Stomach (tissue), 4 donors: Measurements from ENCODE around the gene SLF1.

Experiments used
- CTCF ChIP-seq, 7 experiments: fragments of 450-650 bp in 4 of 7; fragments of 200-600 bp in 3 of 7; sonication (generic) in 3 of 7; IDR thresholded peaks; one replicate each; pipeline ENCODE4 v1.5.1; 2016 to 2019; ENCODE audit warnings: antibody characterized with exemption in 7 of 7, control low read depth in 2 of 7, mild to moderate bottlenecking in 1 of 7
- EP300 ChIP-seq: sonication (generic); formaldehyde crosslinking; IDR thresholded peaks from one replicate; pipeline ENCODE4 v1.6.1; 2017; ENCODE audit warnings: antibody characterized with exemption
- POLR2A ChIP-seq, 4 donors: fragments of 450-650 bp; IDR thresholded peaks; one replicate each; pipeline ENCODE4 v1.6.1; 2016; ENCODE audit warnings: antibody characterized with exemption in 4 of 4, control low read depth in 2 of 4, mild to moderate bottlenecking in 1 of 4, moderate library complexity in 1 of 4

DNA sequence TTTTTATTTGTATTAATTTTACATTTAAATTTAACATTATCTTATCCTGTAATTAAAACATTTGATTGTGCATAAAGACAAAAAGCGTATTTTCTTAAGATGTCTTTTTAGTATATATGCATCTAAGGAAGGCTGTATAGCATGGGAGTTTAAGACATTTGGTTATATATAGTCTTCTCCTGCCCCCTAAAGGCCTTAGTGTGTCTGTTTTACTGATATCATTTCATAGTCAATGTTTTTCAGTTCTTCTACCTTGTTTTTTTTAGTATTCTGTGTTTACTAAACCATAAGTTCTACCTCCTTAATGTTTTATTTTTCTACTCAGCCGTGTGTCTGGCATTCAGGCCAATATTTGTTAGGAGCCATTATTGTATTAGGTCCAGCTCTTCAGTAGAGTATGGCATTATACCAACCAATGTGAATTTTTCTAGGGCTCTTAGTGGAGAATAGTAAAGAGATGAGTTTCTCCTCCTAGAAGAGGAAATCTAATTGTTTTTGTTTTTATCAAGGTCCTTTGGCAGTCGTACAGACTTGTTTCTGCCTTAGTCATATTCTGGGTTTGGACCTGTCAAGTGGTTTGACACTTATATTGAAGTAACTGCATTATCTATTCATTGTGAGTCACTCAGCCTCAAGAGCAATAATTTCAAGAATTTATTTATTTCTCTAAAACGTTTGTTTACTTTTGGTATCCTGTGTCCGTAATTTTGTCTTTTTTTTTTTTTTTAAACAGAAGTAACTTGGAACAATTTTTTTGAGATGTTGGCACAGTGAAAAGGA, 74.8 kb downstream of the SLF1 start:
- TF ChIP-seq POLR2A (IDR thresholded peaks at IDR 0.05) (no peak), CTCF (IDR thresholded peaks at IDR 0.05) (peak in 4 of 7 experiments; percentile 18 to 33 (median 26)), EP300 (no peak)
